Thyroid gland (tissue), 4 donors: ENCODE data around the gene NAV2.

Source experiments
- CTCF ChIP-seq, 6 experiments: fragments of 200-600 bp in 3 of 6; fragments of 450-650 bp in 3 of 6; sonication (generic) in 3 of 6; IDR thresholded peaks; one replicate each; pipeline ENCODE4 v1.5.1; 2016 to 2019; ENCODE audit warnings: antibody characterized with exemption in 6 of 6, mild to moderate bottlenecking in 2 of 6, inconsistent platforms in 1 of 6, moderate library complexity in 1 of 6
- POLR2A ChIP-seq, 2 donors: fragments of 450-650 bp; IDR thresholded peaks; one replicate each; pipeline ENCODE4 v1.6.1; 2017; ENCODE audit warnings: antibody characterized with exemption in 2 of 2, mild to moderate bottlenecking in 2 of 2, moderate library complexity in 1 of 2

- TF ChIP-seq CTCF (IDR thresholded peaks at IDR 0.05) (no peak), POLR2A (IDR thresholded peaks at IDR 0.05) (no peak)
Observed at GRCh38 chr11:19886498-19886897, 173.9 kb downstream of the NAV2 start.
